HepG2 (cell line): Measurements from ENCODE around the gene ZNF625. TPM values are rescaled to one million over a fixed set of nuclear protein-coding genes. Genes with fewer than 3 reads are reported as not detected.
A peak's percentile ranks its signal among the peaks of the same experiment; 100 is the strongest.

ENCODE experiments used
- ARNTL ChIP-seq: sonication (generic); formaldehyde crosslinking; IDR thresholded peaks from 2 replicates; pipeline ENCODE4 v1.4.0; 2020; ENCODE audit warnings: mild to moderate bottlenecking, missing genetic modification reagents
- BHLHE40 ChIP-seq: IDR thresholded peaks from 2 replicates; pipeline ENCODE4 v1.6.1; 2011; ENCODE audit warnings: low read length, improper control_type of control experiment
- FOXO1 ChIP-seq: sonication (generic); formaldehyde crosslinking; IDR thresholded peaks from 2 replicates; pipeline ENCODE4 v1.4.0; 2020; ENCODE audit warnings: missing genetic modification reagents
- HIC2 ChIP-seq: sonication (generic); formaldehyde crosslinking; IDR thresholded peaks from 2 replicates; pipeline ENCODE4 v1.9.0; 2022; ENCODE audit warnings: low read depth, missing genetic modification reagents
- MAFG ChIP-seq: sonication (generic); formaldehyde crosslinking; IDR thresholded peaks from 2 replicates; pipeline ENCODE4 v1.5.1; 2020; ENCODE audit warnings: mild to moderate bottlenecking, missing genetic modification reagents
- RXRB ChIP-seq: IDR thresholded peaks from 2 replicates; pipeline ENCODE4 v1.6.1; 2016; ENCODE audit warnings: borderline replicate concordance, missing genetic modification reagents, missing compliant biosample characterization
- ZNF24 ChIP-seq: fragments of 450-650 bp; IDR thresholded peaks from 2 replicates; pipeline ENCODE4 v1.6.1; 2017; ENCODE audit warnings: antibody characterized with exemption, mild to moderate bottlenecking
- ZNF274 ChIP-seq: sonication (generic); formaldehyde crosslinking; IDR thresholded peaks from 2 replicates; pipeline ENCODE4 v1.5.1; 2020; ENCODE audit warnings: mild to moderate bottlenecking, missing genetic modification reagents
- ZNF292 ChIP-seq: sonication (generic); formaldehyde crosslinking; IDR thresholded peaks from 2 replicates; pipeline ENCODE4 v1.8.1; 2022; ENCODE audit warnings: mild to moderate bottlenecking, low read depth, missing genetic modification reagents, borderline replicate concordance
- ZNF317 ChIP-seq: sonication (generic); formaldehyde crosslinking; IDR thresholded peaks from 2 replicates; pipeline ENCODE4 v1.5.0; 2020; ENCODE audit warnings: mild to moderate bottlenecking, missing genetic modification reagents
- ZNF318 ChIP-seq: sonication (generic); formaldehyde crosslinking; IDR thresholded peaks from 2 replicates; pipeline ENCODE4 v1.4.0; 2020; ENCODE audit warnings: mild to moderate bottlenecking, missing genetic modification reagents
- ZNF362 ChIP-seq: sonication (generic); formaldehyde crosslinking; IDR thresholded peaks from 2 replicates; pipeline ENCODE4 v1.4.0; 2020; ENCODE audit warnings: missing genetic modification reagents, mild to moderate bottlenecking, borderline replicate concordance
- ZNF782 ChIP-seq: sonication (generic); formaldehyde crosslinking; IDR thresholded peaks from 2 replicates; pipeline ENCODE4 v1.4.0; 2020; ENCODE audit warnings: missing genetic modification reagents, mild to moderate bottlenecking, borderline replicate concordance
- polyA plus RNA-seq, 8 experiments: library from polyadenylated mRNA; depleted of rRNA in 3 of 8; stranded (reverse) in 7 of 8; unstranded in 1 of 8; fragments of >200 nt; fragmentation: Illumina TruSeq in 4 of 8; extraction: Trizol in 4 of 8; gene quantifications; 2 replicates each; pipeline versions ENCODE4 v1.2.1 to v1.2.3, GENCODE V29; 2011 to 2016; ENCODE audit warnings: low read depth in 4 of 8, missing spikeins in 1 of 8, mixed read lengths in 1 of 8; ENCODE audit not compliant: insufficient read depth in 1 of 8
- total RNA-seq, 5 experiments: library from RNA; depleted of rRNA; stranded (reverse); fragments of >200 nt; fragmentation: Illumina TruSeq; extraction: Trizol; gene quantifications; 2 replicates each; pipeline ENCODE4 v1.2.3, GENCODE V29; 2016; ENCODE audit warnings: low read depth in 1 of 5

The ZNF625 gene
- total and polyA plus RNA-seq, 2 of the 13 experiments (the other 11 are each of a cell fraction or from before 2014, with no cell fraction given), result 1.7 to 12.2 TPM

GRCh38 chr19:12140545-12141404, 15.8 kb downstream of the ZNF625 start (continued):
- TF ChIP-seq ARNTL (CRISPR knock-in tag) (no peak), ZNF274 (no peak), HIC2 (CRISPR knock-in tag) (no peak), ZNF292 (CRISPR knock-in tag) (peak; percentile 68; the same call in 1 of the 2 replicates), RXRB (CRISPR knock-in tag) (peak; percentile 32; the same call in 1 of the 2 replicates), ZNF362 (CRISPR knock-in tag) (0 out of 2 replicates have a peak, but pooled peaks have one; percentile 27), BHLHE40 (peak; percentile 43; the same call in 1 of the 2 replicates), ZNF24 (no peak), ZNF317 (CRISPR knock-in tag) (no peak), ZNF318 (CRISPR knock-in tag) (no peak), MAFG (no peak), ZNF782 (CRISPR knock-in tag) (no peak), FOXO1 (0 out of 2 replicates have a peak, but pooled peaks have one; percentile 32)
